Stomach smooth muscle (tissue), 2 donors: ENCODE results near the gene CES4A.
"Not testable (repeated sequence)": the region's sequence is repeated elsewhere in the genome, so short reads cannot be mapped to it uniquely, and the experiment has no call there.

Experiments used
- H3K27ac ChIP-seq: one replicate; pipeline ENCODE4 v1.7.0; 2013; ENCODE audit warnings: mild to moderate bottlenecking, low read length, inconsistent platforms
- H3K27me3 ChIP-seq, 2 donors: one replicate each; pipeline ENCODE4 v1.7.0; 2013; ENCODE audit warnings: low read length in 2 of 2; ENCODE audit not compliant: insufficient read depth in 2 of 2, control insufficient read depth in 1 of 2
- H3K36me3 ChIP-seq, 2 donors: one replicate each; pipeline ENCODE4 v1.7.0; 2013; ENCODE audit warnings: low read length in 2 of 2; ENCODE audit not compliant: control insufficient read depth in 2 of 2, insufficient read depth in 2 of 2
- H3K4me1 ChIP-seq: one replicate; pipeline ENCODE4 v1.7.0; 2013; ENCODE audit warnings: low read length; ENCODE audit not compliant: control insufficient read depth, insufficient read depth
- H3K4me3 ChIP-seq, 2 donors: one replicate each; pipeline ENCODE4 v1.7.0; 2013; ENCODE audit warnings: low read length in 2 of 2
- H3K9ac ChIP-seq, 2 donors: one replicate each; pipeline ENCODE4 v1.7.0; 2013; ENCODE audit warnings: low read length in 2 of 2, mild to moderate bottlenecking in 1 of 2
- H3K9me3 ChIP-seq, 2 donors: one replicate each; pipeline ENCODE4 v1.7.0; 2013; ENCODE audit warnings: low read length in 2 of 2; ENCODE audit not compliant: control insufficient read depth in 2 of 2
- donor health status: healthy.
- donor health status: Pancreatic carcinoma.

CES4A gene

GRCh38 chr16:66948134-66948836 lies 40.1 kb upstream of the CES4A start:
- H3K27ac ChIP-seq: no peak overlapping the region
- H3K4me3 ChIP-seq: peak overlapping the region; percentile 55 to 81
- peaks cover 15% of the 10 kb centered on the region for H3K4me1 ChIP-seq
- peaks cover 4% of the 10 kb centered on the region in 2 donors for H3K36me3 ChIP-seq
- no peaks in the 10 kb centered on the region for H3K9me3 ChIP-seq
- peaks cover 2 to 6% of the 10 kb centered on the region in 2 donors for H3K27me3 ChIP-seq
- H3K9ac ChIP-seq: peak overlapping the region; percentile 29 to 45

DNA sequence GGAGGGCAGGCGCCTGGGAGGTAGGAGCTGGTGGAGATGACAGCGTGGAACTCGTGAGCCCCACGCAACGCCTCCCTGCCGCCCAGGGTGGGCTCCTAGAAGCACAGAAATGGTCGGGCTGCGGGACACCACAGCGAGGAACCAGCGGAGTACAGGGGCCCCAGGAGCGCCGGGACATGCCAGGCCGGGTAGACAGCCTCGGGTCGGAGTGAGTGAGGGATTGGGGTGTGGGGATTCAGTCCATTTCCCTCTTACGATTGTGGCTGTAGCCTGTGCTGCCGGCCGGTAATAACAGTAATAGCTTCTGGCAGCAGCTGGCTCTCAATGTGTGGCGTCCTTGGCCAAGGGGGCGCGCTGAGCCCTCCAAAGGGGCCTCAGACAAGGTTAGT lies 39.6 kb upstream of the CES4A start:
- Histone ChIP-seq H3K9me3 (no peaks in the 10 kb centered on the region), H3K27me3 (peaks cover 2 to 6% of the 10 kb centered on the region in 2 donors), H3K36me3 (no peaks in the 10 kb centered on the region), H3K4me1 (peaks cover 15% of the 10 kb centered on the region), H3K4me3 (peak overlapping the region; percentile 55 to 81), H3K27ac (no peak overlapping the region), H3K9ac (peak overlapping the region in 1 of 2 donors; percentile 45)

DNA sequence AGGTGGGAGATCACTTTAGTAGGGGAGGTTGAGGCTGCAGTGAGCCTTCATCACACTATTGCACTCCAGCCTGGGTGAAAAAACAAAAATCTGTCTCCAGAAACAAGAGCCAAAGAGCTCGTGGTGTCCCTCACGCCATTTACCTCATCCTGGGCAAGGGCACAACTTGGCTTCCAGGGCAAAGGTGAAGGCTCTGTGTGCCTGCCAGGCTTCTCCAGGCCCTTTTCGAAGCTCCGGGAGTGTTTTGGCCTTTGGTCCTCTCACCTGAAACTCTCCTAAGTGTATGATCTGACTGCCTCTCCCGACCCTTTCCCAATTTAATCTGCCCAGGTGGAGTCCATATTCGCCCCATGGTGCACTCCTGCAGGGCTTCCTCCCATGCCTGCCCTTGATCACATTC lies 38.9 kb upstream of the CES4A start:
- Histone ChIP-seq H3K36me3 (no peaks in the 10 kb centered on the region), H3K4me1 (peaks cover 15% of the 10 kb centered on the region), H3K9me3 (no peaks in the 10 kb centered on the region), H3K27me3 (peaks cover 2 to 6% of the 10 kb centered on the region in 2 donors), H3K27ac (no peak overlapping the region), H3K9ac (no peak overlapping the region), H3K4me3 (no peak overlapping the region)

- H3K4me3 ChIP-seq: no peak overlapping the region
- H3K4me1 ChIP-seq: peaks cover 15% of the 10 kb centered on the region
- H3K27me3 ChIP-seq: peaks cover 2 to 6% of the 10 kb centered on the region in 2 donors
- H3K9me3 ChIP-seq: no peaks in the 10 kb centered on the region
- no peak overlapping the region for H3K27ac ChIP-seq
- no peaks in the 10 kb centered on the region for H3K36me3 ChIP-seq
- no peak overlapping the region for H3K9ac ChIP-seq
Observed at GRCh38 chr16:66950437-66950836, 38.0 kb upstream of the CES4A start.

DNA sequence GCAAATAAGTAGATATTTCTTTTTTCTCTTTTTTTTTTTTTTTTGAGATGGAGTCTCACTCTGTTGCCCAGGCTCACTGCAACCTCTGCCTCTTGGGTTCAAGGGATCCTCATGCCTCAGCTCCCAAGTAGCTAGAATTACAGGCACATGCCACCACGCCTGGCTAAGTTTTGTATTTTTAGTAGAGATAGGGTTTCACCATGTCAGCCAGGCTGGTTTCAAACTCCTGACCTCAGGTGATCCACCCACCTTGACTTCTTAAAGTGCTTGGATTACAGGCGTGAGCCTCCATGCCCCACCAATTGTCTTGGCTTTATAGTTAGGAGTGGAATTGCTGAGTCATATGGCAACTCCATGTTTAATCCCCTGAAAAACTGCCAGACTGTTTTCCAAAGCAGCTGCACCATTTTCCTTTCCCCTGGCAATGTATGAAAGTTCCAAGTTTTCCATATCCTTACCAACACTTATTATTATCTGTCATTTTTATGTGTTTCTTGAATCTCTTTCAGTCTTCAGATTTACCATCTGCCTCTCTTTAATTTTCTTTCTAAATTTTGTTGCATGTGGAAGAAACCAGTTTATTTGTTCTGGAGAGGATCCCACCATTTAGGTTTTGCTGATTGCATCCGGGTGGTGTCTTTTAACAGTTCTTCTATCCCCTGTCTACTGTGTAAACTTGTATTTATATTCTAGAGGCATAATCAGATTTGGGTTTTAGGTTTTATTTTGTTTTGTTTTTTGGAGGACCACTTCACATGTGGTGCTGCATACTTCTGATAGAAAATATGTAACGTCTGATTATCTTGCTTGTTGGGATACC lies 37.2 kb upstream of the CES4A start:
- H3K9me3 ChIP-seq: no peaks in the 10 kb centered on the region
- no peak overlapping the region for H3K9ac ChIP-seq
- H3K4me3 ChIP-seq: no peak overlapping the region
- no peak overlapping the region for H3K27ac ChIP-seq
- peaks cover 15% of the 10 kb centered on the region for H3K4me1 ChIP-seq
- H3K27me3 ChIP-seq: peaks cover 2 to 6% of the 10 kb centered on the region in 2 donors
- no peaks in the 10 kb centered on the region for H3K36me3 ChIP-seq

DNA sequence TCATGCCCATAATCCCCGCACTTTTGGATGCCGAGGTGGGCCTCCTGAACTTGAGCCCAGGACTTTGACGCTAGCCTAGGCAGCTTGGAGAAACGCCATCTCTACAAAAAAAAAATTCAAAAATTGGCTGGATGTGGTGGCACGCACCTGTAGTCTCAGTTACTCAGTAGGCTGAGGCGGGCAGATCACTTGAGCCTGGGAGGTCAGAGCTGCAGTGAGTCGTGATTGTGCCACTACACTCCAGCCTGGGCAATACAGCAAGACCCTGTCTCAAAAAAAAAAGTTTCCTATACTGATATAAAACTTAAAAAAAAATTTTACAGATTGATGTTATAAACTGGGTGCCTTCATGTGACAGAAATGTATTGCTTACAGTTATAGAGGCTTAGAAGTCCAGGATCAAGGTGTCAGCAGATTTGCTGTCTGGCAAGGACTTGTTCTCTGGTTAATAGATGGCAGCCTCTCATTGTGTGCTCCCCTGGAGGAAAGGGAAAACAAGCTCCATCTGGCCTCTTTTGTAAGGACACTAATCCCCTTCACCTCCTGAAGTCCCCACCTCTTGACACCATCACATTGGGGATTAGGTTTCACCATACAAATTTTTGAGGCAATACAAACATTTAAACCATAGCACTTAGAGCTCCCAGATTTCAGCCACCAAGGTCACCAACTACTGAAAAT lies 35.8 kb upstream of the CES4A start:
- H3K9me3 ChIP-seq: no peaks in the 10 kb centered on the region
- no peak overlapping the region for H3K27ac ChIP-seq
- peaks cover 13% of the 10 kb centered on the region for H3K4me1 ChIP-seq
- peaks cover 2 to 6% of the 10 kb centered on the region in 2 donors for H3K27me3 ChIP-seq
- no peaks in the 10 kb centered on the region for H3K36me3 ChIP-seq
- H3K9ac ChIP-seq: no peak overlapping the region
- H3K4me3 ChIP-seq: no peak overlapping the region

- no peaks in the 10 kb centered on the region for H3K9me3 ChIP-seq
- H3K27me3 ChIP-seq: peaks cover 2 to 6% of the 10 kb centered on the region in 2 donors
- peak overlapping the region in 1 of 2 donors; percentile 47 for H3K9ac ChIP-seq
- no peaks in the 10 kb centered on the region for H3K36me3 ChIP-seq
- H3K4me3 ChIP-seq: no peak overlapping the region
- H3K4me1 ChIP-seq: peaks cover 5% of the 10 kb centered on the region
- no peak overlapping the region for H3K27ac ChIP-seq
Observed at GRCh38 chr16:66953462-66954096, 34.8 kb upstream of the CES4A start.

GRCh38 chr16:66954097-66954659 lies 34.2 kb upstream of the CES4A start:
- peak overlapping the region in 1 of 2 donors; percentile 47 for H3K9ac ChIP-seq

GRCh38 chr16:66955363-66956153 lies 32.8 kb upstream of the CES4A start:
- not testable (repeated sequence) for H3K4me1 ChIP-seq, H3K36me3 ChIP-seq, H3K4me3 ChIP-seq, H3K27ac ChIP-seq, H3K9ac ChIP-seq, H3K9me3 ChIP-seq, H3K27me3 ChIP-seq

More at GRCh38 chr16:66954097-66954659, 34.2 kb upstream of the CES4A start:
- no peaks in the 10 kb centered on the region for H3K9me3 ChIP-seq
- no peaks in the 10 kb centered on the region for H3K4me1 ChIP-seq
- H3K36me3 ChIP-seq: no peaks in the 10 kb centered on the region
- H3K4me3 ChIP-seq: no peak overlapping the region
- no peak overlapping the region for H3K27ac ChIP-seq
- peaks cover 2 to 6% of the 10 kb centered on the region in 2 donors for H3K27me3 ChIP-seq

- H3K4me1 ChIP-seq, H3K9me3 ChIP-seq, H3K4me3 ChIP-seq, H3K27ac ChIP-seq, H3K9ac ChIP-seq, H3K27me3 ChIP-seq, H3K36me3 ChIP-seq: not testable (repeated sequence)
Observed at GRCh38 chr16:66956154-66956457, 32.3 kb upstream of the CES4A start.
